Adipose tissue (tissue), 3 donors: Measurements from ENCODE around the gene RTN4. TPM values are rescaled to one million over a fixed set of nuclear protein-coding genes. Genes with fewer than 3 reads are reported as not detected.

Source experiments
- H3K27ac ChIP-seq: one replicate; pipeline ENCODE4 v1.5.1; 2013; ENCODE audit warnings: low read depth, low read length
- WGBS, 3 donors: extraction: QIAGEN DNeasy Blood & Tissue Kit; methylation state at CpG; one replicate each; pipeline ENCODE4 v1.1.7; 2013; 5-methylcytosine and 5-hydroxymethylcytosine counted together
- polyA plus RNA-seq, 3 donors: library from polyadenylated mRNA; stranded (reverse); fragments of 200-250 nt; gene quantifications; one replicate each; pipeline ENCODE4 v1.2.3, GENCODE V29; 2013
- donor health status: healthy with polysubstance abuse.
- donor health status: Bipolar disorder and iron deficiency.
- donor health status: healthy.

RTN4 gene
- polyA plus RNA-seq, 3 donors: 103 to 576 (median 221) TPM

DNA sequence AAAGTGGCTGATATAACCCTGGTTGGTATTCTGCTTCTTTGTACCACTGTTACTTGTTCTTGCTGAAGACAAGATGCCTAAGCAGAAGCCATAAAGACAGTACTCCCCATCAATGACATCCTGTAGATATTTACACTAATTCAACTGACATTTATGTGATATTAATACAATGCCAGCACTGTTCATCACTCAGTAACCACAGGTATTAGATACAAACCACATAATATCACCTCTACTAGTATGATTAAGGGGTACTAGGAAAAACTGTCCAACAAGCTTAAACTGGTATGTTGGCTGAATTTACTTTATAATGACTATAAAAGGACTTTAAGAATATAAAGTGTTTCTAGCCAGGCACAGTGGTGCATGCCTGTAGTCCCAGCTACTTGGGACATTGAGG is 65.8 kb downstream of the RTN4 start:
- H3K27ac ChIP-seq: no peak overlapping the region

DNA sequence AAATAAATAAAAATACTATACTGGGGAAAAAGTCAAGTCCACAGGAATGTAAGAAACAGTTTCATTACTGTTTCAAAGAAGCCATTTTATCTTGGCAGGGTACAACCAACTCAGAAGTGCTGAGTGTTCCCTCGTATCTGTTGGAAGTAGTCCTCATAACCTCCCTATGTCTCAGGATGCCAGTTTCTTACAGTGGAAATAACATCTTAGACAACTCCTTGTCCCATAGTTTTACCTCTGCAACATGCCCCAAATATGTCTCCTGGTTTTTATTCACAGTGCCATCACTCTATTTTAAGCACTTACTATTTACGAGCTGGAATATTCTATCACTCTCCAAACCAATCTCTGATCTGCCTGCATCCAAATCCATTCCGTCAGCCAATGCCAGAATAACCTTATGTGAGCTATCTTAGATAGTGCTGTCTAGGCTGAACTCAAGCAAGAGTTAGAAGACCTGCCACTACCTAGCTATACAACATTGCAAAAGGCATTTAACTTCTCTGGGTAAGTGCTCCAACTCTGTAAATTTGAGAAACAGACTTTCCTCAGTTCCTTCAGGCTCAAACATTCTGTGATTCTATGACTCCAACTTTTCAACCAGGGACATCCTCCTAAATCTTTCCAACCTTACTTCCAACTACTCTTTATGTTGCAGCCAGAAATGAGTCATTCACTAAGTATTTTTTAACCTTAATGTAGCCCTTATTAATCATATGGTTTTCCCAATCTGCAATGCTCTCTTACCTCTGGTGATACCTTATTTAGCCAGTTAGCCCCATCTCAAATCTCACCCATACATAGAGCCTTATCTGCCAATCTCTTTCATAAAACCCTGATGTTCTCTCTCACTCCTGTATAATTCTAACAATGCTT is 66.7 kb downstream of the RTN4 start:
- 36 to 46% (median 41%) methylated on average over 3 of the region's 3 CpGs for WGBS, 3 donors
- no peak overlapping the region for H3K27ac ChIP-seq

DNA sequence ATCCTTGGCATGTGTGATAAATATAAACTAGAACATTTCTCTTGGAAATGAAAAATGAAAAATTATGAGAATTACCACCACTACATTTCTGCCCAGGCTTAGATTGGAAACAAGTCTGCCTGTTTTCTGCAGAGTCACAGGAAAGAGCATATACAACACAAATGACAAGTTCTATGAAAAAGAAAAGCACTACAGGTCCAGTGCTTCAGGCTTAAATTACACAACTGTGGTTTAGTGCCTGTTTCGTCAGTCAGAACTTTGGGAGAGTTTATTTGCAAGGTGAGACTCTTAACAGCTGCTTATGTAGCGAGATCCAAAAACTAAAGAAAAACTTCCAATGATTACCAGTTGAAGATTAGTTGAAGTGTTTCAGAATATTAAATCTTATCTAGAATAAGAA is 68.9 kb downstream of the RTN4 start:
- H3K27ac ChIP-seq: no peak overlapping the region
- 37 to 69% (median 61%) methylated on average over 2 of the region's 2 CpGs for whole genome bisulfite sequencing, 3 donors

DNA sequence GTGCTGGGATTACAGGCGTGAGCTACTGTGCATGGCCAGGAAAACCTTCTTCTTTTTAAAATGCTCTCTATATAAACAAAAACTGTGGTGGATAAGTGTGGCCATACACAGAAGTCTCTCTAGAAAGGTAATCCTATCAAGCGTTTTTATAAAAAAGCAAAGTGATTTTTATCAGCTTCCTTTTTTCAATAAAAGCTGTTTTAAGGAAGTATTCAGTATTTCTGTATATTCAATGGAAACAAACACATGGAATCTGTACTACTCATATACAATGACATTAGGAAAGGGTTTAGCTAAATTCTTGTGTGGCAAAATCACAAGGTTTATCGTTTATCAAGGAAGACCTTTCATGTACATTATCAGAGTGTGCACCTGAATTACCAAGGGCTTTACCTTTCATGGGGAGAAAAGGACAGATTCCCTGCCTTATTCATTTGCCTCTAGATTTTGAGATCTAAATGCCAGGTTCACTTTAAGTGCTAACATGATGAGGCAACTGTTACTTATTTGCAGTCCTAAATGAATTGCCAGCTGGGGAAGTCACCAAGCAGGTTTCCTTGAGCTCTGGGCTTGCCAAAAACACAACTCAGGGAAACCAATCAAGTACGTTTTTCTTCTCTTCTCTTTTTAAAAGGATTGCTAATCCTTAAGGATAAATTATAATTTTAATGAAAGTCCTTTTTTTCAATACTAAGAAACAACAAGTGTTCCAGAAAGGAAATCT is 70.8 kb downstream of the RTN4 start:
- 27 to 48% (median 47%) methylated on average over 4 of the region's 4 CpGs for WGBS, 3 donors
- H3K27ac ChIP-seq: no peak overlapping the region

- H3K27ac ChIP-seq: no peak overlapping the region
- WGBS, 3 donors: 27 to 40% (median 31%) methylated on average over 2 of the region's 2 CpGs
Observed at GRCh38 chr2:54977149-54977548, 73.1 kb downstream of the RTN4 start.

DNA sequence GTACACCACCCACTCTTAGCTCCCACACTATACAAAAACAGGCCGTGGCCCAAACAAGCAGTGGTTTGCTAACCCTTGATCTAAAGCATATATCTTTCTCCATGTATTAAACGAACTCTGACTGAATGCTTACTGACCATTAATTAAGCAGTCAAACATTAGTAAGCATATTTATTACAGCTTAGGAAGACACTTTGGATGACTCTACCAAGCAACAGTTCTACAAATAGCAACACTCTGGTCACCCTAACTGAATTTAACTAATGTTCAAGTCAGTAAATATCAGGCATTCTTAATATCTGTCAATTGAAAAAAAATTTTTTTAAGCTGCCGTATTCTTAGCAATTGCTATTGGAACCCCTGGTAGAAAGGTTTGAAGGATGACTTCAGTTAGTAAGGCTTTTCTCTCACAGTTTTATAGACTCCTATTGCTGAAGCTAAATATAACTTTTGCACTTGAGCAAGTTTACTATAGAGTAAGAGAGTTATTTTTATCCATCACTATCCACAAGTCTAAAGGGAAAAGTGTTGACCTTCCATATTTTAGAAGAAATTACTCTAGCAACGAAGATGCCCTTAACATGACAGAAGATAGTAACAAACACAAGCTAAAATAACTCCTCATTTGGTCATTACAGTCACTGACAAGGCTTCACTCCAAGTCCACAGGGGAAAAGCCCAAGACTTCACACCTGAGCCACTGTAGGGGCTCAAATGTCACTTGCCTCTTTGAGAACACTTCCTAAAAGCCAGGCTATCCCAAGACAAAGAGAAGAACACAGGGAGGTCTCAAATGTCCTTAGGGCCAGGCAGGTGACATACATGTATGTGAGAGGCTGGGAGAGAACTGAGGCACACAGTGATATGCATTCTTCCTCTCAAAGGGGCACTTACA is 74.4 kb downstream of the RTN4 start:
- peak overlapping the region; percentile 77 for H3K27ac ChIP-seq
- WGBS, 3 donors: 72 to 81% (median 78%) methylated on average over 4 of the region's 4 CpGs

DNA sequence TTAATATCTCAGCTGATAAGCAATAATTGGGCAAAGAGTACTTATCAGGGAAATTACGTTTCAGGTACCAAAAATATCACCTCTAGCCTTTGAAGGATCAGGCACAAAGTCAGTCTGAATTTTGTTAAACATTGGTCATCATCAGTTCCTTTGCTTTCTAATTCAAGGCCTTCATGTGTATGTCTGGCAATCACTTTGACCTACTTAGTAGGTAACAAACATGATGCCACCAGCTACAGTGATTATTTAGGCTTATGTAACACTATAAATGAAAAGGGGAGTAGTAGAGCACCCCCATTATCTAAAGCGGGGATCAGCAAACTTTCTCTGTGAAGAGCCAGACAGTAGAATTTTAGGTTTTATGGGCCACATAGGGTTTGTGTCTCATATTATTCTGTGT is 75.1 kb downstream of the RTN4 start:
- no peak overlapping the region for H3K27ac ChIP-seq
- 59 to 97% (median 84%) methylated on average over 2 of the region's 2 CpGs for WGBS, 3 donors

GRCh38 chr2:54969940-54970338 is 80.3 kb downstream of the RTN4 start:
- no peak overlapping the region for H3K27ac ChIP-seq
- 71 to 93% (median 81%) methylated on average over 7 of the region's 7 CpGs for WGBS, 3 donors

- WGBS, 3 donors: 87 to 98% (median 88%) methylated on average over 4 of the region's 4 CpGs
- H3K27ac ChIP-seq: no peak overlapping the region
Observed at GRCh38 chr2:54969295-54969939, 80.8 kb downstream of the RTN4 start.

DNA sequence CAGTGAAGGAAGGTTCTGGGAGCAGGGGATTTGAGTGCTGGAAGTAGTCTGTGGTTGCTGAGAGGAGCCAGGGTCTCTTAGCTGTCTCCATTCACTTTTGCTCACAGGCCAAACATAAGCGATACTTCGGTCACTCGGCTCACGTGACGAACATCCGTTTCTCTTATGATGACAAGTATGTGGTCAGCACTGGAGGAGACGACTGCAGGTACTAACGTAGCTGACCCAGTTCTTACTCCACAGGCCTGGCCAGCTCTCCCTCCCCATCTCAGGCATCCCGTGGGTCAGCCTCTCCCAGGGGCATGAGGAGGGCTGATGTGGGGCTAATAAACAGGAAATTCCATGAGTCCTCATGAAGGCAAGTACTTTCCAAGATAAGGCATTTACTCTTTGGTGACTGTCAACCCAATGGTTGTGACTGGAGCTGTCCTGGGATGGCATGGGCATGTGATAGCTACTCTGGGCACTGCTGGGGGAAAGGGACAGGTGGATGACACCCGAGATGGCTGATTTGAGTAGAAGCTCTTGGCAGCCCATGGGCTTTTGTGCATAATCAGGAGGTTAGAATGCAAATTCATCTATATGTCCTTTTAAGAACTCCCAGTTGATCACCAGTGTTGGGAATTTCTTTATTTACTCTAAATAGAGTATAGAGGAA is 81.6 kb downstream of the RTN4 start:
- H3K27ac ChIP-seq: no peak overlapping the region
- 86 to 93% (median 88%) methylated on average over 10 of the region's 10 CpGs for WGBS, 3 donors

DNA sequence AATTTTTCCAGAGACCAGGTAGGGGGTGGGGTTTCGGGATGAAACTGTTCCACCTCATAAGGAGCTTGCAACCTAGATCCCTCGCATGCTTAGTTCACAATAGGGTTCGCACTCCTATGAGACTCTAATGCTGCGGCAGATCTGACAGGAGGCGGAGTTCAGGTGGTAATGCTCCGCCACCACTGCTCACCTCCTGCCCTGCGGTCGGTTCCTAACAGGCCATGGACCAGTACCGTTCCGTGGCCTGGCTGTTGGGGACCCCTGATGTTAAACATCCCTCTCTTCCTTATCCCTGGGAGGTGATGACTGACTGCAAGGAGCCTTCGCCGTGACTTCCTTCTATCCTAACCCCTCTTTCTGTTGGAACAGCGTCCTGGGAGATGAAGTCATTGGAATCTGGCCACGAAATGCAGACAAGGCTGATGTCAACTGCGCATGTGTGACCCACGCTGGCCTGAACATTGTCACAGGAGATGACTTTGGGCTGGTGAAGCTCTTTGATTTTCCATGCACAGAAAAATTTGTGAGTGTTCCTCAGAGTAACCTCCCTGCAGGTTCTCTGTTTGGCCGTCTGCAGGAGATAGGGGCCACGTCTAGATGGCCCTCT is 82.4 kb downstream of the RTN4 start:
- WGBS, 3 donors: 91 to 94% (median 93%) methylated on average over 18 of the region's 18 CpGs
- no peak overlapping the region for H3K27ac ChIP-seq

DNA sequence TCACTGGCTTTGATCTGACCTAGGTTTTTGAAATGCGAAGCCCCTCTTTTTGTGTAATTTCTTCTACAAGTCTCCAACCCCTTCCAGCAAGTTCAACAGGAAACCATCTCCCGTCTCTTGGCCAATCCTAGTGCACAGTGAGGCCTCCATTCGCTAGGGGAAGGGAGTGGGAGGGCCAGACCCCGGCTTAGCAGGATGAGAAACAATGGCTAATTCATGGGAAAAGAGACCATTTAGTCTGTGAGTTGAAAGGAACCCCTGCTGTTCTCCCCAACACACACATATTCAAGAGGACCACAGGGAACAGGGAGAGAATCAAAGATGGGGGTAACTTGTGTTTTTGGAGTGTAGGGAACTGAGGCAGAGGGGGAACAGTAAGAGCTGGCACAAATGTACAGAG is 83.0 kb downstream of the RTN4 start:
- WGBS, 3 donors: 68 to 79% (median 72%) methylated on average over 4 of the region's 4 CpGs
- H3K27ac ChIP-seq: no peak overlapping the region

DNA sequence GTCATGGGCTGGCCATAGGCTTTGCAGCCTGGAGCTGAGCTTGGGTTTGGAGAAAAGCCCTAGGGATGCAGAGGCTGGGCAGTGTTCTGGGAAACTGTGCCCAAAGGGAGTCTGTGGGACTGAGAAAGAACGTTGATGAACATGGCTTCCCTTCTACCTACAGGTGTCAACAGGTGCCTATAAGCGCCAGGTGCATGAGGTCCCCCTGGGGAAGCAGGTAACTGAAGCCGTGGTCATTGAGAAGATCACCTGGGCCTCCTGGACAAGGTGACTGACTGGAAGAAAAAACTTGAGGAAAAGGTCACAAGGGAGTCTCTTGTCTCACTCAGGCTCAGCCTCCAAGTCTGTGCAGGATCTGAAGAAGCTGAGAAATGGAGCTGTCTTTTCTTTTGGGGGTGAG is 83.4 kb downstream of the RTN4 start:
- no peak overlapping the region for H3K27ac ChIP-seq
- 93 to 96% (median 95%) methylated on average over 3 of the region's 3 CpGs for WGBS, 3 donors

DNA sequence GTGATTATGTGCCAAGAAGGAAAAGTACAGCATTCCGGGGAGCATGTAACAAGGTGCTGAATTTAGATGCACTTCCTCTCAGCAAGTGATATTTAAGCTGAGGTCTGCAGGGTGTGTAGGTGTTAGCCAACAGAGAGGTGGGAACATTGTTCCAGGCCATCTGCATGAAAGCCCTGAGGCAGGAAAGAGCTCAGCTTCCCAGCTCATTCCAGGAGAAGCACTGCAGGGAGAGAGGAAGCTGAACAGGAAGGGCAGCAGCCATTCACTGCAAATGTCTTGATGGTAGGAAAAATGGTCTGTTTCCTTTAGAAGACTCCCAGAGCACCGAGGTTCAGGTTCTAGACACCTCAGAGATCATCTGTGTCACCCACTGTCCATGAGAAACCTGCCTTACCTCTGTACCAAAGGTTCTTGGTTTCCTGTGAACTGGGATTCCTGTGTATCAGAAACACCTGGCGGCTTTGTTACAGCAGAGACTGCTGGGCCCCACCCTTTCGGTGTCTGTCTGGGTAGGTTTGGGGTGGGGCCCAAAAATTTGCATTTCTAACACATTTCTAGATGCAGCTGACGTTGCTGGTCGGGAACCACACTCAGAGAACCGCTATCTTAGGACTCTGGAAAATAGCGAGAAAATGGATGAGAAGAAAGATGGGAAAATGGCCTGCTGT is 84.0 kb downstream of the RTN4 start:
- H3K27ac ChIP-seq: no peak overlapping the region
- 79 to 86% (median 82%) methylated on average over 8 of the region's 8 CpGs for WGBS, 3 donors

DNA sequence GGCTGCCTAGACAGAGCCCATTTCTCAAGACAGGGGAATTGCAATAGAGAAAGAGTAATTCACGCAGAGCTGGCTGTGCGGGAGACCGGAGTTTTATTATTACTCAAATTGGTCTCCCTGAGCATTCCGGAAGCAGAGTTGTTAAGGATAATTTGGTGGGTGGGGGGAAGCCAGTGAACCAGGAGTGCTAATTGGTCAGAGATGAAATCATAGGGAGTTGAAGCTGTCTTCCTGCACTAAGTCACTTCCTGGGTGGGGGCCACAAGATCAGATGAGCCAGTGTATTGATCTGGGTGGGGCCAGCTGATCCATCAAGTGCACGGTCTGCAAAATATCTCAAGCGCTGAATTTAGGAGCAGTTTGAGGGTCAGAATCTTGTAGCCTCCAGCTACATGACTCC is 84.8 kb downstream of the RTN4 start:
- WGBS, 3 donors: 95 to 96% (median 96%) methylated on average over 6 of the region's 6 CpGs
- H3K27ac ChIP-seq: no peak overlapping the region

DNA sequence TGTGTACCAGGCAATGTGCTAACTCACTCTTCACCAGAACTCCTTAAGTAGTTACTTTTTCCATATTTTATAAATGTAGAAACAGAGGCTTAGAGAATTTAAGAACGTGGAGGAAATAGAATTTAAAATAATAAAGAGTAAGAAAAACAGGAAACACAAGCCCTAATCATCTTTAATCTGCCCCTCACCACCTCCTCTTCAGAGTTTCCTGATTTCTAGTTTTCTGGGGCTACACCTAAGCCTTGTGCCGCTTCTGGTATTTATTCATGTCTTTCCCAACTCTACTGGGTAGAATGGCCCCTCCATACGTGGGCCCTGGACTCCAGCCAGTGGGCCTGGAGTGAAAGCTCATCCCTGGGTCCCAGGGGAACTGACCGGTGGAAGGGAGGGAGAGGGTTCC is 85.4 kb downstream of the RTN4 start:
- 23 to 68% (median 44%) methylated on average over 4 of the region's 4 CpGs for WGBS, 3 donors
- no peak overlapping the region for H3K27ac ChIP-seq

- no peak overlapping the region for H3K27ac ChIP-seq
- WGBS, 3 donors: 91 to 96% (median 95%) methylated on average over 8 of the region's 8 CpGs
Observed at GRCh38 chr2:54964271-54964670, 86.0 kb downstream of the RTN4 start.
